Gastrocnemius medialis (tissue), 4 donors: ENCODE data around the gene PRPF40A.

ENCODE experiments used
- POLR2A ChIP-seq, 2 donors: fragments of 450-650 bp; IDR thresholded peaks; one replicate each; pipeline ENCODE4 v1.6.1; 2017; ENCODE audit warnings: antibody characterized with exemption in 2 of 2, mild to moderate bottlenecking in 2 of 2, moderate library complexity in 2 of 2
- TF ChIP-seq, protein P1 (sequence below), 5 experiments: fragments of 450-650 bp in 3 of 5; fragments of 200-600 bp in 2 of 5; sonication (generic) in 2 of 5; IDR thresholded peaks in 4 of 5; conservative IDR thresholded peaks in 1 of 5; 1 replicate in 4 of 5; 2 replicates in 1 of 5; pipeline ENCODE4 v1.5.1; 2016 to 2019; ENCODE audit warnings: antibody characterized with exemption in 5 of 5, mild to moderate bottlenecking in 3 of 5, moderate library complexity in 3 of 5

DNA sequence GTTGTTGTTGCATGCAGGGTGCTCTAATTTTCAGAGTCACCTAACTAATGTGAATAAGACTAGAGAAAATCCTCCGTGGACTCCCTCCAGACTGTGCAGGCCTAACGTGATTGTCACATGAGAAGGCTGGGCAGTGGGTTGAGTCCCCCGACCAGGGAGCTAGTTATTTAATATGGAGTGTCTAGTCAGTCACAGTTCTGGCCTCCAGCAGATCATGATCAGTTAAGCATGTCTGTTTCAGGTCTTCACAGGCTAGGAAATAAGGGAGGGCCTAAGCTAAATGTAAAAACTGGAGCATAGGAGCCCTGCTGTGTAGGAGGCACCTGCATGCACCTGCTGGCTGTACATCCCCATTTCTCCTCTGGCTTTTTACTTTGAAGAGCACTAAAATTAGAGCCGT is 86.8 kb downstream of the PRPF40A start:
- TF ChIP-seq, protein P1, sequence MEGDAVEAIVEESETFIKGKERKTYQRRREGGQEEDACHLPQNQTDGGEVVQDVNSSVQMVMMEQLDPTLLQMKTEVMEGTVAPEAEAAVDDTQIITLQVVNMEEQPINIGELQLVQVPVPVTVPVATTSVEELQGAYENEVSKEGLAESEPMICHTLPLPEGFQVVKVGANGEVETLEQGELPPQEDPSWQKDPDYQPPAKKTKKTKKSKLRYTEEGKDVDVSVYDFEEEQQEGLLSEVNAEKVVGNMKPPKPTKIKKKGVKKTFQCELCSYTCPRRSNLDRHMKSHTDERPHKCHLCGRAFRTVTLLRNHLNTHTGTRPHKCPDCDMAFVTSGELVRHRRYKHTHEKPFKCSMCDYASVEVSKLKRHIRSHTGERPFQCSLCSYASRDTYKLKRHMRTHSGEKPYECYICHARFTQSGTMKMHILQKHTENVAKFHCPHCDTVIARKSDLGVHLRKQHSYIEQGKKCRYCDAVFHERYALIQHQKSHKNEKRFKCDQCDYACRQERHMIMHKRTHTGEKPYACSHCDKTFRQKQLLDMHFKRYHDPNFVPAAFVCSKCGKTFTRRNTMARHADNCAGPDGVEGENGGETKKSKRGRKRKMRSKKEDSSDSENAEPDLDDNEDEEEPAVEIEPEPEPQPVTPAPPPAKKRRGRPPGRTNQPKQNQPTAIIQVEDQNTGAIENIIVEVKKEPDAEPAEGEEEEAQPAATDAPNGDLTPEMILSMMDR (IDR thresholded peaks at IDR 0.05 in 4 of 5, conservative IDR thresholded peaks at IDR 0.05 in 1 of 5), result no peak
- no peak for TF ChIP-seq POLR2A (IDR thresholded peaks at IDR 0.05)
